Measurements from ENCODE around the gene FLRT1. TPM values are rescaled to one million over a fixed set of nuclear protein-coding genes. Genes with fewer than 3 reads are reported as not detected.

Gene FLRT1
- total RNA-seq, 1 donor from 2014 or later: not detected

DNA sequence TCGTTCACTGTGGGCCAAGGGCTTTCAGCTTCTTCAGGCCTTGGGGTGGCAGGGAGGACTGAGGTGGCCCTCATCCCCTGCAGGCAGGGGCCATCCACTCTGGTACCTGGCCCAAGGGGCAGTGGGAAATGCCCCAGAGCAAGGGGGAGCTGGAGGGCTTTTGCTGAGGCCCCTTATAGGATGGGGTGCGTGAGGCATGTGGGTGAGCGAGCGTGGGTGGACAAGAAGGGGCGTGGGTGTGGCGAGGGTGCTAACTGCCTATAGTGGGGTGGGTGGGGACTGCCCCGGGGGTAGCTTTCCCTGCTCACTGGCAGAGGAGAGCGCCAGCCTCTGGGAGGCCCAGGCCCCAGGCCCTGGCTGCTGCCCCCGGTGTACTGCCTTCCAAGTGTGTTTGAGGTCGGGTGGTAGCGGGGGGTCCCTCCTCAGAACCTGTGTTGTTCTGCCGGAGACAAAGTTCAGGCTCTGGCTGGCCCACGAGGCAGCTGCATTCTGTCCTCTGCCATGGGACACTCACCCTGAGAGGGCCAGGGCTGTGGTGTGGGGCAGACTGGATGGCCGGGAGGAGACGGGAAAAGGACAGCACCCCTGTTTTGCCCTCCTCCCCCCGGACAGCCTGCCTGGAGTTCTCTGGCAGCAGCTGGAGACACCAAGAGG is 3.4 kb downstream of the FLRT1 start:
- no peak overlapping the region for H3K4me3 ChIP-seq (ENCODE audit: low read depth, low read length)
- DNase-seq (ENCODE audit: low read depth): no peak
- TF ChIP-seq, protein P1, sequence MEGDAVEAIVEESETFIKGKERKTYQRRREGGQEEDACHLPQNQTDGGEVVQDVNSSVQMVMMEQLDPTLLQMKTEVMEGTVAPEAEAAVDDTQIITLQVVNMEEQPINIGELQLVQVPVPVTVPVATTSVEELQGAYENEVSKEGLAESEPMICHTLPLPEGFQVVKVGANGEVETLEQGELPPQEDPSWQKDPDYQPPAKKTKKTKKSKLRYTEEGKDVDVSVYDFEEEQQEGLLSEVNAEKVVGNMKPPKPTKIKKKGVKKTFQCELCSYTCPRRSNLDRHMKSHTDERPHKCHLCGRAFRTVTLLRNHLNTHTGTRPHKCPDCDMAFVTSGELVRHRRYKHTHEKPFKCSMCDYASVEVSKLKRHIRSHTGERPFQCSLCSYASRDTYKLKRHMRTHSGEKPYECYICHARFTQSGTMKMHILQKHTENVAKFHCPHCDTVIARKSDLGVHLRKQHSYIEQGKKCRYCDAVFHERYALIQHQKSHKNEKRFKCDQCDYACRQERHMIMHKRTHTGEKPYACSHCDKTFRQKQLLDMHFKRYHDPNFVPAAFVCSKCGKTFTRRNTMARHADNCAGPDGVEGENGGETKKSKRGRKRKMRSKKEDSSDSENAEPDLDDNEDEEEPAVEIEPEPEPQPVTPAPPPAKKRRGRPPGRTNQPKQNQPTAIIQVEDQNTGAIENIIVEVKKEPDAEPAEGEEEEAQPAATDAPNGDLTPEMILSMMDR (conservative IDR thresholded peaks at IDR 0.05; ENCODE audit: low read depth, low read length): no peak

DNA sequence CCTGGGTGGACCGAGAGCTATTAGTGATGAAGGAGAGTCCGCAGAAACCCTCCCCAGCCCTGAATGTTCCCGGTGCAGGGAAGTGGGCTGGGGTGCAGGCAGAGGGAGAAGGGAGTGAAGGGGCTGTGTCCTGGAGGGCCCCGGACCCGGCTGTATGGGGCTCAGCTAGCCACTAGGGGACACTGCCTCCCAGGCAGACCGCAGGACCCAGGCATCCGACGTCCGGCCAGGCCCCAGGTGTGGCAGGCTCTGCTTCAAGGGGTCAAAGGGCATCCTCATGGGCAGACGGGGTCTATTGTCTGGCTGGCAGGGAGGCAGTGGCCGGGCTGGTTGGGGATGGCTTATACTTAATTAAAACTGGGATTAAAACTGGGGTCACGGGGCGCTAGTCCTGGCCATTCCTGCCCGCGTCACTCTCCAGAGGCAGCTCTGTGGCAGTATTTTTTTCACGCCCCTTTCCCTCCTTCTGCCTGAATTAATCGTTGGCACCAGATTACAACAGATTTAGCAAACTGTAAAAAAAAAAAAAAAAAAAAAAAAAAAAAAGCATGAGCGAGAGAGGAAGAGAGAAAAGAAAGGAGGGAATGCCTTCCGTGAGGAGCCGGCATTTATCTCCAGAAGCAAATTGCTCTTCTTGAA is 5.1 kb downstream of the FLRT1 start:
- TF ChIP-seq, protein P1 (conservative IDR thresholded peaks at IDR 0.05; ENCODE audit: low read depth, low read length): peak; percentile 66
- H3K4me3 ChIP-seq (ENCODE audit: low read depth, low read length): no peak overlapping the region
- no peak for DNase-seq (ENCODE audit: low read depth)

DNA sequence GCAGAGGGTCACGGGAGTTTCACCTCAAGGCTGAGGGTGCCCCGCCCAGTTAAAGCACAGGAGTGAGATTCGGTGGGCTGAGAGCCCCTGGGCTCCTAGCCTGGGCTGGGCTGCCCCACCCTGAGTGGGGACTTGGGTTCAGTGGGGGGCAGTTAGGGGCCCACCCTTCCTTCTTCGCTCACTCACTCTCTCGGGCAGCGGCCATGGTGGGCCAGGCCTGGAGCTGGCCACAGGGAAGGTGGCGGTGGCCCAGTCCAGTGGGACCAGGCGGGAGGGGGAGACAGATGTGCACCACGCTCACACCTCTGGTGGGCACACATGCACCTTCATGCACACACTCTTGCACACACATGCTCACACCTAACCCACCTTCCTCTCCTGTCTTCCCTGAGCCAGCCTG is 6.1 kb downstream of the FLRT1 start:
- no peak overlapping the region for H3K4me3 ChIP-seq (ENCODE audit: low read depth, low read length)
- TF ChIP-seq, protein P1 (conservative IDR thresholded peaks at IDR 0.05; ENCODE audit: low read depth, low read length): no peak
- DNase-seq (ENCODE audit: low read depth): no peak

DNA sequence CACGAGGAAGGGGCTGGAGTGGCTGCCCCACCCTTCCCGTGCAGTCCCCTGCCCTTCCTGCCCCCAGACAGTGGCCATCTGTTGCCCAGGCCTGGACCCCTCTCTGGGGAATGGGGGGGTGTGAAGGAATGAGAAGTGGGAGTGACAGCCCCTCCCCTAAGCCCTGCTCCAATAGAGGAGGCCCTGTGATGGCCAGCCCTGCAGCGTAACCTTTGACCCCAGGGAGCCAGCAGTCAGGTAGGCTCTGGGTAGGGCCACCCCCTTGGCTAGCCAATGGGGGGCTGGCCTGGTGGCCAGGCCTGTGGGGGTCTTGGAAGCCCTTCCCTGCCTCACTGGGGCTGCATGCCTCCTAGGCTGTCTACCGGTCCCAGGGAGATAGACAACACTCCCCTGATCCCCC is 6.6 kb downstream of the FLRT1 start:
- no peak overlapping the region for H3K4me3 ChIP-seq (ENCODE audit: low read depth, low read length)
- no peak for DNase-seq (ENCODE audit: low read depth)
- TF ChIP-seq, protein P1 (conservative IDR thresholded peaks at IDR 0.05; ENCODE audit: low read depth, low read length): no peak

DNA sequence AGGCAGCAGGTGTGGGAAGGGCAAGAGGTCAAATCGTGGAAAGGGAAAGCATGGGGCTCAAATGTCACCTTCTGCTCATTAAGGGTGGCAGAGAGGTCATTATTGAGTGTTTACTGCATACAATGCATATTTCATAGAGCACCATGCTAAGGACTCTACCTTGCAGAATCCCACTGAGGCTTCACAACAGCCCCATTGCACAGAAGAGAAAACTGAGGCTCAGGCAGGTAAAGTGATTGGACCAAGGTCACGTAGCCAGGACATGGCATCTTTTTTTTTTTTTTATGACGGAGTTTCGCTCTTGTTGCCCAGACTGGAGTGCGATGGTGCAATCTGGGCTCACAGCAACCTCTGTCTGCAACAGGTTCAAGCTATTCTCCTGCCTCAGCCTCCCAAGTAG is 7.8 kb downstream of the FLRT1 start:
- DNase-seq (ENCODE audit: low read depth): no peak
- TF ChIP-seq, protein P1 (conservative IDR thresholded peaks at IDR 0.05; ENCODE audit: low read depth, low read length): no peak
- no peak overlapping the region for H3K4me3 ChIP-seq (ENCODE audit: low read depth, low read length)

DNA sequence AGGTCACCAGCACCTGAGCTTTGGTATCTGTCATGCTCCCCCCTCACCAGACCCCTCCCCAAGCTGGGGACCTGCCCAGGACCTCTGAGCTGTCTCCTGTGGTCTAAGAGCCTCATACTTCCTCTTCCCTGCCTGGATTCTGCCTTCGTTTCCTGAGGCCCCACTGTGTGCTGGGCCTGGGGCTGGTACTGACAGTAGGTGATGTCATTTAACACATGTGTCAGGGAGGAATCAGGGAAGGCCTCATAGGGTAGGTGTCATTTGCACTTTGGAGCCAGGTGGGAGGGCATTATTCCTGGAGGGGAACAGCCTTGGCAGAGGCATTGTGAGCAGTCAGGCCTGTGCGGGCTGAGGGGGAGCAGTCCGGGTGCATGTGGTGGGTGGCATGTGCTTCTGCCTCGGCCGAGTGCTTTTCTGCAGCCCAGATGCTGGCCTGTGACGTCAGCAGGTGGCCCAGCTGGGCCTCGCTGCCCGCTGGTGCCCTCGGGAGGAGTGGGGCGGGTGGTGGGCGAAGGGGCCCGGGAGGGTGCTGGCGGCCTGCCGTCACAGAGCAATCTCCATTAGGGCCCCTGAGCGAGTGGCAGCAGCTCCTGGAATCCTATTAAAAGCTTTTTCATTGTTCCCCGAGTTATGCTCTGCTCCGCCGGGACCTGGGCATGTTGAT is 9.1 kb downstream of the FLRT1 start:
- TF ChIP-seq, protein P1 (conservative IDR thresholded peaks at IDR 0.05; ENCODE audit: low read depth, low read length): no peak
- DNase-seq (ENCODE audit: low read depth): no peak

More for the DNA sequence above, 9.1 kb downstream of the FLRT1 start:
- no peak overlapping the region for H3K4me3 ChIP-seq (ENCODE audit: low read depth, low read length)

Data from epithelial cell of proximal tubule (primary cell).